BJ (cell line): ENCODE results near the gene SLC1A5. TPM values are rescaled to one million over a fixed set of nuclear protein-coding genes. Genes with fewer than 3 reads are reported as not detected.

ENCODE experiments used
- CTCF ChIA-PET: fragments of 350-600 bp; formaldehyde crosslinking; extraction: SDS; loops from one replicate; lab custom pipeline; 2021; ENCODE audit warnings: antibody characterized with exemption, inconsistent platforms; lab: Yijun Ruan, JAX
- POLR2A ChIA-PET: fragments of 300-600 bp; sonication (Branson Sonifier 250); formaldehyde crosslinking; extraction: SDS; loops from one replicate; lab custom pipeline; 2021; ENCODE audit warnings: antibody characterized with exemption; lab: Charles Lee
- DNase-seq: peaks from one replicate; pipeline ENCODE4 v3.0.0-alpha.2; 2011; ENCODE audit warnings: low read depth
- H3K27me3 ChIP-seq: 2 replicates; pipeline ENCODE4 v1.6.0; 2011; ENCODE audit warnings: low read length; ENCODE audit not compliant: control insufficient read depth, insufficient read depth
- H3K36me3 ChIP-seq: 2 replicates; pipeline ENCODE4 v1.5.1; 2011; ENCODE audit warnings: low read length; ENCODE audit not compliant: control insufficient read depth, insufficient read depth
- H3K4me3 ChIP-seq: 2 replicates; pipeline ENCODE4 v1.5.1; 2011; ENCODE audit warnings: low read depth, mild to moderate bottlenecking, control low read depth, low read length
- polyA plus RNA-seq: library from polyadenylated mRNA; depleted of rRNA; stranded (reverse); fragments of >200 nt; gene quantifications from 2 replicates; pipeline ENCODE4 v1.2.3, GENCODE V29; 2011
- TF ChIP-seq, protein P1 (sequence below): IDR thresholded peaks from 2 replicates; pipeline ENCODE4 v1.5.1; 2011; ENCODE audit warnings: low read depth, mild to moderate bottlenecking, control low read depth, inconsistent platforms, low read length, moderate library complexity; ENCODE audit not compliant: insufficient read depth

SLC1A5 gene
- polyA plus RNA-seq, 1 experiment, result 506 TPM

DNA sequence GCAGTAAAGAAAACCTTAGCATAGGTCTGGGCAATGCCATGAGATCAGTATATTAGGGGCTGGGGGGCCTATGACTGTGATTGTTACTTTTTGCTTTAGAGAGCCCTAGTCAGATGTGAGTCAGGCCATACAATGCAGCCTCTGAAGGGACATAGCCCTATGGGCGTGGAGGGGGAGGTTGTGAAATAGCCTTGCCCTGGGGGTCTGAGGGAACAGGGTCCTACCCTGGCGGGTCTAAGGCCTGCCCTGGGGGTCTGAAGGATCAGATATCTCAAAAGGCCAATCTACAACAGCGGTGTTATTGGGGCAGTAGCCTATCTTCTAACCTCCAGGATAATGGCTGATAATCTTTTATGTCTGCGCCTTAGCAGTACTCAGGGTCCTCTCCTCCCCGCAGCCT is 13.8 kb upstream of the SLC1A5 start:
- Histone ChIP-seq H3K27me3 (no peaks in the 10 kb centered on the region), H3K36me3 (no peaks in the 10 kb centered on the region), H3K4me3 (no peak overlapping the region)
- TF ChIP-seq, protein P1, sequence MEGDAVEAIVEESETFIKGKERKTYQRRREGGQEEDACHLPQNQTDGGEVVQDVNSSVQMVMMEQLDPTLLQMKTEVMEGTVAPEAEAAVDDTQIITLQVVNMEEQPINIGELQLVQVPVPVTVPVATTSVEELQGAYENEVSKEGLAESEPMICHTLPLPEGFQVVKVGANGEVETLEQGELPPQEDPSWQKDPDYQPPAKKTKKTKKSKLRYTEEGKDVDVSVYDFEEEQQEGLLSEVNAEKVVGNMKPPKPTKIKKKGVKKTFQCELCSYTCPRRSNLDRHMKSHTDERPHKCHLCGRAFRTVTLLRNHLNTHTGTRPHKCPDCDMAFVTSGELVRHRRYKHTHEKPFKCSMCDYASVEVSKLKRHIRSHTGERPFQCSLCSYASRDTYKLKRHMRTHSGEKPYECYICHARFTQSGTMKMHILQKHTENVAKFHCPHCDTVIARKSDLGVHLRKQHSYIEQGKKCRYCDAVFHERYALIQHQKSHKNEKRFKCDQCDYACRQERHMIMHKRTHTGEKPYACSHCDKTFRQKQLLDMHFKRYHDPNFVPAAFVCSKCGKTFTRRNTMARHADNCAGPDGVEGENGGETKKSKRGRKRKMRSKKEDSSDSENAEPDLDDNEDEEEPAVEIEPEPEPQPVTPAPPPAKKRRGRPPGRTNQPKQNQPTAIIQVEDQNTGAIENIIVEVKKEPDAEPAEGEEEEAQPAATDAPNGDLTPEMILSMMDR, result no peak
- ChIA-PET POLR2A (no interaction called here), CTCF (no interaction called here)
- DNase-seq, result no peak

DNA sequence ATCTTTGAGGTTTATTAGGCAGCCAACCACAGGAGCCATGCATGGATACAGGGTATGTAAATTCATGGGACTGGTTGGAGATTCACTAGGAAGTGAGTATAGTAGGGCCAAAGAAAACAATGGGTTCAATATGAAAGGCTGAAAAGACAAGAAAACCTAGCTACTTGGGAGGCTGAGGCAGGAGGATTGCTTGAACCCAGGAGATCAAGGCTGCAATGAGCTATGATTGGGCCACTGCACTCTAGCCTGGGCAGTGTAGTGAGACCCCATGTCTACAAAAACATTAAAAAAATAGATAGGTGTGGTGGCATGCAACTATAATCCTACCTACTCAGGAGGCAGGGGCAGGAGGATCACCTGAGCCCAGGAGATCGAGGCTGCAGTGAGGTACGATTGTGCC is 10.3 kb upstream of the SLC1A5 start:
- Histone ChIP-seq H3K4me3 (no peak overlapping the region), H3K36me3 (no peaks in the 10 kb centered on the region), H3K27me3 (no peaks in the 10 kb centered on the region)
- DNase-seq, result no peak
- ChIA-PET CTCF (interaction anchor here (0.7 to 1.1 kb wide), 2 partner anchors 28 to 31 kb away, joined by 3 read pairs; no protein-coding TSS in a partner anchor), POLR2A (no interaction called here)
- TF ChIP-seq, protein P1, result no peak

DNA sequence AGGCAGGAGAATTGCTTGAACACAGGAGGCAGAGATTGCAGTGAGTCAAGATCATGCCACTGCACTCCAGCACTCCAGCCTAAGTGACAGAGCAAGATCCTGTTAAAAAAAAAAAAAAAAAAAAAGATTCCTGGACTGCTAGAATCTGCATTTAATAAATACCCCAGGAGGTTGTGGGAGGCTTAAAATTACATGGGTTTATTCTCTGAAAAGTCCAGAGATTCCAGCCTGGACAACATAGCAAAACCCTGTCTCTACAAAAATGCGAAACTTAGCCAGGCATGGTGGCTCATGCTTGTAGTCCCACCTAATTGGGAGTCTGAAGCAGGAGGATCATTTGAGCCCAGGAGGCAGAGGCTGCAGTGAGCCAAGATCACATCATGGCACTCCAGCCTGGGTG is 9.5 kb upstream of the SLC1A5 start:
- H3K36me3 ChIP-seq, result no peaks in the 10 kb centered on the region
- no peak for DNase-seq
- no peaks in the 10 kb centered on the region for H3K27me3 ChIP-seq
- POLR2A ChIA-PET, result no interaction called here
- no peak overlapping the region for H3K4me3 ChIP-seq
- TF ChIP-seq, protein P1, result no peak
- CTCF ChIA-PET, result interaction anchor here (0.7 to 1.5 kb wide), 5 partner anchors 10 to 38 kb away, joined by 3 to 4 read pairs (median 3); partner anchors contain the start of gene SLC1A5

DNA sequence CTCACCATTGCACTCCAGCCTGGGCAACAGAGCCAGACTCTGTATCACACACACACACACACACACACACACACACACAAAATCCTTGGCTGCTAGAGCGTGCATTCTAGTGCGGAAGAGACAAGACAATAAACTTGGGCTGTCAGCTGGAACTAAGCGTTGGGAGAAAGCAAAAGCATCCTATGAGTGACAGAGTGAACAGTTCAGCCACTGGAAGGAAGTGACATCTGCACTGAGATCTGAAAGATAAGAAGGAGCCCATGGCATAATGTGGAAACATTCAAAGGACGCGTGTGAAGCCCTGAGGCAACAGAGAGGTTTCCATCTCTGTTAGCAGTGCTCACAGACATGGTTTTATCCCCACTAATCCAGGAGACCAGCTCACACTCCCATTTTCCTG is 3.5 kb upstream of the SLC1A5 start:
- TF ChIP-seq, protein P1, result no peak
- ChIA-PET POLR2A (no interaction called here), CTCF (interaction anchor here (1.0 kb wide), 1 partner anchor 48 kb away, joined by 3 read pairs; no protein-coding TSS in a partner anchor)
- no peaks in the 10 kb centered on the region for H3K36me3 ChIP-seq
- no peak for DNase-seq
- H3K4me3 ChIP-seq, result no peak overlapping the region
- no peaks in the 10 kb centered on the region for H3K27me3 ChIP-seq

DNA sequence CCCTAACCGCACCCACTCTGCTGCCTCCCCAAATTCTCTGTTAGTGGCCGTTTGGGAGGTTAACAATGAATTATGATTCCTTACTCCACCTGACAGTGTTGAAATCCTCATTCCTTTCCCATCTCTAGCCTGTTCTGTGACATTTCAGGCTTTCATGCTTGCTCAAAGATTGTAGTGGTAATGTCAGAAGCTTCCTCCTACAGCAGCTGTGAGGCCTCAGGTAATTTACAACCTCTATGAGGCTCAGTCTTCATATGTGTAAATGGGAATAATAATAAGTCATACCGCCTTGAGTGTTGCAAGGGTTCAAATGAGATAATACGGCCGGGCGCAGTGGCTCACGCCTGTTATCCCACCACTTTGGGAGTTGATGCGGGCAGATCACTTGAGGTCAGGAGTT is 977 bp upstream of the SLC1A5 start:
- Histone ChIP-seq H3K36me3 (peaks cover 4% of the 10 kb centered on the region), H3K4me3 (no peak overlapping the region), H3K27me3 (no peaks in the 10 kb centered on the region)
- ChIA-PET CTCF (interaction anchor here (1.2 to 5.5 kb wide), 3 partner anchors 52 to 224 kb away, joined by 3 to 40 read pairs (median 4); no protein-coding TSS in a partner anchor), POLR2A (no interaction called here)
- TF ChIP-seq, protein P1, result no peak
- no peak for DNase-seq
